ENCODE data around the gene ANKRD2.

ANKRD2 gene

DNA sequence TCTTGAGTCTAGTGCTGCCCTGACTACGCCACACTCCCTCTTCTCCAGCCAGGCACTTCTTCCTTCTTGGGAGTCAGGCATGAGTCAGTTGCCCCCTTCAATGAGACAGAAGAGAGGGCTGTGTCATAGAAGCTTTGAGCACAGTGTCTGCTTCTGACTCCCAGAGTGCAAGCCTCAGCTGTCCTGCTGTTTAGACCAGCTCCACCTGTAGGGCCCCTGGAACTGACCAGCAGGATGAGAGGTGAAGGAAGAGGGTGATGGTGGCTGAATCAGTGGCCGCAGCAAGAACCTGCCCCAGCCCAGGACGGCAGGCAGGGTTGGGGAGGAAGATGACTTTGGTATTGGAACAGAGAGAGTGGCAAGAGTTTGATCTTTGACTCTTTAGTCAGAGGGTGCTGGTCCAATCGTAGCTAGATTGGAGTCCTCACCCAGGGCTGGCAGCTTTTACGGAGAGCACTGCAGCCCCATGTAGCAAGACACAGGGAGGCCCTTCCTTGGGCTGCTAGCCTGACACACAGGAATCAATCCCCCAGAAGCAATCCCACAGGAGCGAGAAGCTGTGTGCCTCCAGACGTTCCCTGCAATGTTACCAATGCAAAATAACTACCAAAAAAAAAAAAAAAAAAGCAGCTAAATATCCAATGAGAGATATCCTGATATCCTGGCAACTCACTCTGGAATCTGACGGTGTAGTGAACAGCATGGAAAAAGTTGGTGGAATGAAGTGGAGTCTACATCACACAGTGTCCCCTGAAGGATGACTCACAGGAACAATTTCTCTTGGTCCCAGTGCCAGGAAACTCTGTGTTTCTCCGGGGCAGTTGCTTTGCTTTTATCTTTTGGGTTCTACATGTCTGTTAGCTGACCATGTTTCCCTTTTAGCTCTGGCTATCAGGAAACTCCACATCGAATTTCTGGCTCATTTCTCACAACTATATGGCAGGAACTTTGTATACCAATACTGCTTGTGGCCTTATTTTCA, 23.8 kb downstream of the ANKRD2 start:
- DNase-seq (ENCODE audit: low spot score): peak; percentile 81

DNA sequence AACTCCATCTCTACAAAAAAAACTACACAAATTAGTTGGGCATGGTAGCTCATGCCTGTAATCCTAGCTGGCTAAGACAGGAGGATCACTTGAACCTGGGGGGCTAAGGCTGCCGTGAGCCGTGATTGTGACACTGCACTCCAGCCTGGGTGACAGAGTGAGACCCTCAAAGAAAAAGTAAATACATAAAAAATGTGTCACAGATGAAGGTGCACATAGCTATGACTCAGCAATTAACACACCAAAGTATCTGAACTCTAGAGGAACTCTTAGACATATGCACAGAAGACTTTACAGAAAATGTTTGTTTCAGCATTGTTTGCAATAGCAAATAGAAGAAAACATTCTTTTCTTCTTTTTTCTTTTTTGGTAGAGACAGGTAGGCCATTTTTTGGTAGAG, 25.2 kb downstream of the ANKRD2 start:
- no peak for DNase-seq (ENCODE audit: low spot score)

DNA sequence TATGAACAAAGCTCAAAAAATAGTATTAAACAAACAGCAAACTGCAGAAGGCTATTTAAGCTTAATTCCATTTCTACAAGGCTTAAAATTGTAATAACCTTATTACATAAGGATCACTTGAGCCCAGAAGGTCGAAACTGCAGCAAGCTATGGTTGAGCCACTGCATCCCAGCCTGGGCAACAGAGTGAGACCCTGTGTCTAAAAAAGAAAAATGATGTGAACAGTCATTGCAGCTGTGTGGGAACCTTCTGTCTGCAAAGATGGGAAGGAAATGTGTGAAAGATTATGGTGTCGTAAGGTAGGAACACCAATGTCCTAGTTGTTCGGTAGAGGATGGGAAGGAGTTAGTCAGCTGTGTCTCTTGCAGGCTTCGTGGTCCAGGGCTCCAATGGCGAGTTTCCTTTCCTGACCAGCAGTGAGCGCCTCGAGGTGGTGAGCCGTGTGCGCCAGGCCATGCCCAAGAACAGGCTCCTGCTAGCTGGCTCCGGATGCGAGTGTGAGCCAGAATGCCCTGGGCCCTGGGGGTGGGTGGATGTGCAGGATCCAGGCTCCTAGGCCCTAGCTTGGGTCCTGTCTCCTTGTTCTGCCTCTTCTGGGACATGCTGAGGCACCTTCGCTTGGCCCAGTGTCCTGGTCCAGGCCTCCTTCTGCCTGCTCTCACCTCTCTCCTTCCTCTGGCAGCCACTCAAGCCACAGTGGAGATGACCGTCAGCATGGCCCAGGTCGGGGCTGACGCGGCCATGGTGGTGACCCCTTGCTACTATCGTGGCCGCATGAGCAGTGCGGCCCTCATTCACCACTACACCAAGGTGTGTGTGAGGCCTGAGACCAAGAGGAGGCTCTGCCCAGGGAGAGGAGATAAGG, 26.1 kb downstream of the ANKRD2 start:
- no peak for DNase-seq (ENCODE audit: low spot score)

DNA sequence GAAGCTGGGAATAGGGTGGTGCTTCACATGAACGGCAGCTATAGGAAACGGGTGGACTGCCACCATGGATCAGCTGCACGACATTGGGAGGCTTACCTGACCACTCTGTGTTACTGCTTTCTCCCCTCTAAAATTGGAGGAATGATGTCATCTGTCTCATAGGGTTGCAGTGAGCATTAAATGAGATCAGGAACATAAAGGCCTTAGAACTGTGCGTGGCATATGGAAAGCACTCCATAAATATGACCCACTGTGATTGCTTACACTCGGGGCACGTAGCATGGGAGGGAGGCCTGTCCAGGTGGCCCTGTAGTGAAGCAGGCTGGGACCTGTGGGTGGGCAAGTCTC, 26.7 kb downstream of the ANKRD2 start:
- DNase-seq (ENCODE audit: low spot score): no peak

- DNase-seq (ENCODE audit: low spot score): no peak
Measured at GRCh38 chr10:97600616-97601015, 28.0 kb downstream of the ANKRD2 start.

- no peak for DNase-seq (ENCODE audit: low spot score)
Measured at GRCh38 chr10:97601268-97602215, 29.0 kb downstream of the ANKRD2 start.

DNA sequence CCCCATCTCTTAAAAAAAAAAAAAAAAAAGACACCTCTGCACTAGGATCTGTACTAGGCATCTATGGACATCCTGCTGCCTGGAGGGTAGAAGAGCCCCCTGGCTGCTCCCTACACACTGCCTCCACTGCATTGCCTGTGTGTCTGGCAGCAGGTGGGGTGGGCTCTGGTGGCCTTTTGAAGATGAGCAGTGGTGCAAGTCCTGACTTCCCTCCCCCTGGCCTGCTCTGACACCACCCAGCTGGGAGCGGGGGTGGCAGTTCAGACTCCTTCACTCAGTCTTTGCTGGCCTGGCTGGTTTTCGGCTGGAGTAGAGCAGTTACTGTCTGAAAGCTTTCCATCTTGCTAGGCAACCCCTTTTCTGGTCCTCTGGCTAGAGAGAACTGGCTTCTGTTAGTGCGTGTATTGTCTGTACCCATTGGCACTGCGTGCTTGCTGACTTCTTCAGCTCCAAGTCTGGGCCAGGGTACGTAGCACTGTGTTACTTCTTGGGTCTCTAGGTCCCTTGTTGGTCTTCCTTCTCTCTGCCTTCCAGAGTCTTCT, 34.6 kb downstream of the ANKRD2 start:
- no peak for DNase-seq (ENCODE audit: low spot score)

DNA sequence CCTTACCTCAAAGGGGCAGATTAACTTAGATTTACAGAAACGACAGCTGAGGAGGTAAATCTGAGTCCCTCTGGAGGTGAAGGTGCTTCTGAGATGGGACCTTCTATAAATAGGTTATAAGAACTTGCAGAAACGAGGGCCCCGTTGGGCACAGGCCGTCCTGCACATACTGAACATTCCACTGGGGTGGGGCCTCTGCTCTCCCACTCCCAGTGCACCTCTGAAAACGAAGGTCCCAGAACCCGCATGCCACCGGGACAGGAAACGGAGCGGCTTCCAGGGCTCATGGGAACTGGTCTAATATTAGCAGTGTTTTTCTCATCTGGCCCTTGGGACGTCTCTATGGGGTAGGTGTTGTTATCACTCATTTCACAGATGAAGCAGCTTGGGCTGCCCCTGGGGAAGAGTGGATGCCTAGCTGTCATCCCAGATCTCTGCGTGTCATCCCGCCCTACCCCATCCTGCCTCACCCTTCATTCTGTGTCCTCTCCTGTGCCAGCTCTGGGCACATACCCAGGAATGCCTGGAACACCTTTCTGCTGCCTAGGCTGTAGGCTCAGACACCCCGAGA, 36.5 kb downstream of the ANKRD2 start:
- no peak for DNase-seq (ENCODE audit: low spot score)

- no peak for DNase-seq (ENCODE audit: low spot score)
Measured at GRCh38 chr10:97611473-97611872, 38.9 kb downstream of the ANKRD2 start.

DNA sequence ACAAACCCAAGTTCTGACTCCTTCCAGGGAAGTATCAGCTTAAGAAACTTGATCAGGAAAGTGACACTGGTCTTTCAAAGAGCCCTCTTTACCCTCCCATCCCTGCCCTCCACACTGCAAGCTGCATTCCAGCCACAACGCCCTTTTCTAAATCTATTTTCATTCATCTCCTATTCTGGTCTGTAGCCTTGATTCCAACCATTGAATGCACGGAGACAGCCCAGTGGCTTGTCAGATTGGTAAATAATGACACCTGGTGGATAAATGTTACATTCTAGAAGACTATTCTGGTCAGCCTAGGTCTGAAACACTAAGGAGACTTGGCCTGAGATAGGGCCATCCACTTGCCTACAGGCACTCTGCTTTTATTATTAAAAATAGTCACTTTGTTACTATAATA, 39.8 kb downstream of the ANKRD2 start:
- DNase-seq (ENCODE audit: low spot score): peak; percentile 73

DNA sequence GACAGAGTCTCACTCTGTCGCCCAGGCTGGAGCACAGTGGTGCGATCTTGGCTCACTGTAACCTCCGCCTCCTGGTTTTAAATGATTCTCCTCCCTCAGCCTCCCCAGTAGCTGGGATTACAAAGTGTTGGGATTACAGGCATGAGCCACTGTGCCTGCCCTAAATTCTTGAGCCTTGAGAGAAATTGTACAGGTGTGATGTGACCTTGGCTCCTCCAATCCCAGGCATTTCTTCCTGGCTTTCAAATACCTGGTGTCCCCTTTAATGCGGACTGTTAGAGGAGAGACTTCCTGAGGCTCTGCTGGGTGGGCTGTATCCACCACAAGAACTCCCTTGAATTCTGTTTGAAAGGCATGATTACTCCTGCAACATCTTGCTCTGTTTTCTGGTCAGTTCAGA, 45.7 kb downstream of the ANKRD2 start:
- no peak for DNase-seq (ENCODE audit: low spot score)

GRCh38 chr10:97618733-97619132, 46.2 kb downstream of the ANKRD2 start:
- DNase-seq (ENCODE audit: low spot score): no peak

GRCh38 chr10:97623277-97623676, 50.7 kb downstream of the ANKRD2 start:
- DNase-seq (ENCODE audit: low spot score): no peak

DNA sequence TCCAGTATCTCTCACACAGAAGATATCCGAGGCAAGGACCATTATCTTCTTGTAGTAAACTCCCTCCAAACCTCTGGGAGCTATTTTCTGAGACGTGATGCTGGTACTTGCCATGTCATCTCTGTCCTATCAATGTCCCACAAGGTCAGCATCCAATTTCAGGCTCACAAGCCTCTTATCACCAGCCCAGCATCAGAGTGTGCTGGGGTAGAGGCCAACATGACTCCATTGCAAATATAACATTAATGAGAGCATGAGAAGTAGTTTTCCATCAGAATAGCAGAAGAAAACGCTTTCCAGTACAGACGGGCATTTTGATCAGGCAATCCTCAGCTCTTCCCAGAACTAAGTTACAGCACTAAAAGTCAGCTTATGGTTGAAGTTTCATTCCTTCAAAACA, 55.2 kb downstream of the ANKRD2 start:
- no peak for DNase-seq (ENCODE audit: low spot score)

GRCh38 chr10:97628228-97628627, 55.6 kb downstream of the ANKRD2 start:
- no peak for DNase-seq (ENCODE audit: low spot score)

GRCh38 chr10:97629289-97629688, 56.7 kb downstream of the ANKRD2 start:
- DNase-seq (ENCODE audit: low spot score): no peak

DNA sequence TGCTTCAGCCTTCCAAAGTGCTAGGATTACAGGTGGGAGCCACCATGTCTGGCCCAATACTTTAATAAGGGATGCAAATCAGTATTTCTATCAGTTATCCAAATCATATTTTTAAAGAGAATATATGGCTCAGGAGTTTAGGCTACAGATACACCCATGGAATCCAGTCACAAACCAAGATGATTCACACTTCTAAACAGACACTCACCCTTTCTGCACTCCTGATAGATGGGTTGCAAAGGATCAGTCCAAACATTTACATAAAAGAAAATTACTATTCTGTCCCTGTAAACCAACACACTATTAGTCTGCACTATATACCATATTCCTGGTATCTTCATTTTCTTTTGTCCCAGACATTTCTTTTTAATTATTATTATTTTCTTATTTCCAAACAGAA, 58.5 kb downstream of the ANKRD2 start:
- no peak for DNase-seq (ENCODE audit: low spot score)

DNA sequence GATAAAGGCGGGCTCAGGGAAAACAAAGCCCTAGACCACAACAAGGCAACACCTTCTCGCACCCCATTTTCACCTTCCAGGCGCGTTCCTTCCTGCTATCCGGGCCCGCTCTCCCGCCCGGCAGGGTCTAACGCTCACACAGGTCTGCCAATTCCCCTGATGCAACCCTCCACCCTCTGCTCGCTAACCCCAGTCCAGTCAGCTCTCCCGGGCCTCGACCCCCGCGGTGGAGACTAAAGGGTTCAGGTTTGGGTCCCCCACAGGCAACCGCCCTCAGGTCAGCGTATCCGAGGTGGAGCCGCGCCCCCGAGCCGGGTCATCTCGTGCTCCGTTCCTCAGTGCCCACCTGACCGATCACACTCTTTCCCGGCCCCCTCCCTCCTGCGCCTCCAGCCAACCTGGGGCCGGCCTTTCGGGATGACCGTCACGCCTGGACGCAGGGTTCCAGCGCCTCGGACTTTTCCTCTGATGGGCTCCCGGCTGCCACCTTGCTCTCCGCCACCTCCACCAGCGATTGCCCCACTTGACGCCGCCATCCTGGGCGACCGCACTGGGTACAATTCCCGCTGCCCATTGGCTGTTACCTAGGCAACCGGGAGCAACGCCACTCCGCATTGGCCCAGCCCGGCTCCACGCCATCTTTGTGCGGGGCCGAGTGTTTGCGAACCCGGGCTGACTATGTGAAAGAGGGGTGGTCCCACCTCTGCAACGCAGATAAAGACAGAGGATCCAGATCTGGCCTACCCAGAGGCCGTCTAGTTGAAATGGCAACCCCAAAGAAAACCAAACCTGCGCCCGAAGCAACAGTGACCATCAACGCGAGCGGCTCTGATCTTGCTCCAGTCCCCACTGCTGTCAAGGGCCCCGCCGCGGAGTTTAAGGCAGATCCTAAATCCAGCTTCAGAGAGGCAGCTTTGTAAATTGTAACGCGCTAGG, 60.6 kb downstream of the ANKRD2 start, which contains the start of gene MORN4:
TSS of gene MORN4 (minus strand) at position 552 of the 936 bp plus-strand sequence. CDS start 13,847 bp downstream, outside the sequence.
- DNase-seq (ENCODE audit: low spot score): peak; percentile 96

All from hepatic stellate cell (primary cell).